HTR-8/SVneo (cell line): ENCODE measurements around the gene PTBP1.
A peak's percentile ranks its signal among the peaks of the same experiment; 100 is the strongest.

Experiments used
- DNase-seq: peaks from one replicate; pipeline ENCODE4 v3.0.0; 2011; ENCODE audit warnings: low spot score, mixed read lengths; ENCODE audit not compliant: insufficient read length
- FAIRE-seq: peaks from 2 replicates; lab custom pipeline; 2011; peaks lifted over from hg19 to GRCh38; lab: Jason Lieb, UNC

PTBP1 gene

GRCh38 chr19:771332-771785 lies 25.9 kb upstream of the PTBP1 start:
- no peak for FAIRE-seq
- DNase-seq = no peak

GRCh38 chr19:772063-772462 lies 25.2 kb upstream of the PTBP1 start:
- no peak for DNase-seq

GRCh38 chr19:772730-773436 lies 24.4 kb upstream of the PTBP1 start:
- FAIRE-seq (no peak), DNase-seq (no peak)

More at GRCh38 chr19:772063-772462, 25.2 kb upstream of the PTBP1 start:
- no peak for FAIRE-seq

- DNase-seq = no peak
- no peak for FAIRE-seq
These were observed 20.7 kb upstream of the PTBP1 start for GRCh38 chr19:776549-776948.

- DNase-seq (peak; percentile 76), FAIRE-seq (no peak)
These were observed 18.2 kb upstream of the PTBP1 start for GRCh38 chr19:778910-779653.

- DNase-seq = no peak
- no peak for FAIRE-seq
These were observed 16.3 kb upstream of the PTBP1 start for GRCh38 chr19:780935-781334.

- FAIRE-seq = no peak
- DNase-seq = no peak
These were observed 15.5 kb upstream of the PTBP1 start for GRCh38 chr19:781800-782184.

- peak; percentile 33 for FAIRE-seq
These were observed 14.9 kb upstream of the PTBP1 start for GRCh38 chr19:782185-782877.

GRCh38 chr19:782878-783668 lies 14.2 kb upstream of the PTBP1 start:
- DNase-seq (no peak), FAIRE-seq (no peak)

More at GRCh38 chr19:782185-782877, 14.9 kb upstream of the PTBP1 start:
- DNase-seq = peak; percentile 75

GRCh38 chr19:784541-784940 lies 12.7 kb upstream of the PTBP1 start:
- no peak for FAIRE-seq
- no peak for DNase-seq

GRCh38 chr19:787536-787935 lies 9.7 kb upstream of the PTBP1 start:
- no peak for DNase-seq
- FAIRE-seq = no peak

- no peak for FAIRE-seq
These were observed 8.6 kb upstream of the PTBP1 start for GRCh38 chr19:788686-788982.

GRCh38 chr19:788983-789700 lies 8.1 kb upstream of the PTBP1 start:
- DNase-seq (no peak), FAIRE-seq (no peak)

More at GRCh38 chr19:788686-788982, 8.6 kb upstream of the PTBP1 start:
- no peak for DNase-seq

GRCh38 chr19:789701-790060 lies 7.6 kb upstream of the PTBP1 start:
- DNase-seq (no peak), FAIRE-seq (no peak)

- FAIRE-seq (no peak), DNase-seq (no peak)
These were observed 6.2 kb upstream of the PTBP1 start for GRCh38 chr19:791007-791566.

- no peak for FAIRE-seq
- DNase-seq = no peak
These were observed 5.5 kb upstream of the PTBP1 start for GRCh38 chr19:791567-792305.

GRCh38 chr19:792306-792885 lies 4.9 kb upstream of the PTBP1 start:
- DNase-seq (no peak), FAIRE-seq (no peak)

GRCh38 chr19:793806-794205 lies 3.4 kb upstream of the PTBP1 start:
- no peak for DNase-seq
- no peak for FAIRE-seq
